ENCODE measurements around the gene CD101.

CD101 gene

GRCh38 chr1:116984406-116985160 lies 17.0 kb upstream of the CD101 start:
- no peak overlapping the region for H4K91ac ChIP-seq (ENCODE audit: low read depth, low read length, poor library complexity)
- no peak overlapping the region for H2AFZ ChIP-seq (ENCODE audit: low read length)
- H2BK5ac ChIP-seq (ENCODE audit: low read length) = no peak overlapping the region
- no peak overlapping the region for H3K23ac ChIP-seq (ENCODE audit: low read depth, low read length, poor library complexity)
- no peaks in the 10 kb centered on the region for H3K79me1 ChIP-seq (ENCODE audit: low read depth, low read length)
- H3K4me3 ChIP-seq (ENCODE audit: low read length in 2 of 2) = no peak overlapping the region
- WGBS, 2 donors (ENCODE audit: extremely low coverage in 2 of 2, insufficient read length in 2 of 2, insufficient replicate concordance in 1 of 2) = no CpG with 5 or more reads among the region's 14 CpGs
- DNase-seq (ENCODE audit: low spot score) = no peak
- H3K4me1 ChIP-seq (ENCODE audit: control insufficient read depth in 2 of 2, insufficient read depth in 1 of 2, low read depth in 1 of 2, low read length in 2 of 2) = peaks cover 0 to 4% of the 10 kb centered on the region in 2 donors
- no peak overlapping the region for H3K9ac ChIP-seq (ENCODE audit: low read depth, low read length, poor library complexity)
- no peak overlapping the region for H2BK12ac ChIP-seq (ENCODE audit: low read length)
- no peak overlapping the region for H3K18ac ChIP-seq (ENCODE audit: low read length)
- H3K4me2 ChIP-seq (ENCODE audit: insufficient read depth, low read length, poor library complexity, severe bottlenecking) = no peak overlapping the region
- peaks cover 2 to 48% of the 10 kb centered on the region in 2 donors for H3K36me3 ChIP-seq (replicated peaks in 1 of 2; ENCODE audit: control insufficient read depth in 2 of 2, insufficient read depth in 2 of 2, low read length in 2 of 2)
- no peaks in the 10 kb centered on the region for H3K9me3 ChIP-seq (replicated peaks in 1 of 2; ENCODE audit: control insufficient read depth in 2 of 2, insufficient read depth in 1 of 2, low read depth in 1 of 2, low read length in 2 of 2)
- no peak overlapping the region for H3K27ac ChIP-seq (replicated peaks; ENCODE audit: low read length)
- H3K14ac ChIP-seq (ENCODE audit: low read length) = no peak overlapping the region
- no peak overlapping the region for H2AK5ac ChIP-seq (ENCODE audit: low read depth, low read length)
- H2BK15ac ChIP-seq (ENCODE audit: low read length) = no peak overlapping the region
- no peak overlapping the region for H2BK120ac ChIP-seq (ENCODE audit: low read depth, low read length)
- no peak overlapping the region for H3K4ac ChIP-seq (ENCODE audit: low read length)
- H3K27me3 ChIP-seq (ENCODE audit: control insufficient read depth in 3 of 3, insufficient read depth in 3 of 3, low read depth in 1 of 3, low read length in 3 of 3) = no peaks in the 10 kb centered on the region
- no peak overlapping the region for H4K8ac ChIP-seq (ENCODE audit: low read depth, low read length)

DNA sequence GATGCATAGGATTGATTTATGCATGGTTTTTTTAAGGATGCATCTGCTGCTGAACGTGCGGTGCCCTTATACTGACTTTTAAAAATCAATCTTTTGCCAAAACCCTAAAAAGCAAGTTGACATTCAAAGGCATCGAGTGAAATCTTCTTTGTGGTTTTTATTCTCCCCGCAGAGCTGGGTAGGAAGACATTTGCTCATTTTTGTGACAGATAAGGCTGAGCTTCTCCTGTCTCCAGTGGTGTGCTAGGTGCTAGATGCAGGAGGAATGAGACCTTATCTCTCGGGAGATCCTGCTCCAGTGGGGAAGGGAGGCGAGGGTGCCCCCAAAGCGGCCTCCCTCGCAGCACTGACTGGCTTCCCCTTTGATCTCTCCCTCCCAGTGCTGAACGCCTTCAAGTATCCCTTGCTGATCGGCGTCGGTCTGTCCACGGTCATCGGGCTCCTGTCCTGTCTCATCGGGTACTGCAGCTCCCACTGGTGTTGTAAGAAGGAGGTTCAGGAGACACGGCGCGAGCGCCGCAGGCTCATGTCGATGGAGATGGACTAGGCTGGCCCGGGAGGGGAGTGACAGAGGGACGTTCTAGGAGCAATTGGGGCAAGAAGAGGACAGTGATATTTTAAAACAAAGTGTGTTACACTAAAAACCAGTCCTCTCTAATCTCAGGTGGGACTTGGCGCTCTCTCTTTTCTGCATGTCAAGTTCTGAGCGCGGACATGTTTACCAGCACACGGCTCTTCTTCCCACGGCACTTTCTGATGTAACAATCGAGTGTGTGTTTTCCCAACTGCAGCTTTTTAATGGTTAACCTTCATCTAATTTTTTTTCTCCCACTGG lies 14.9 kb upstream of the CD101 start:
- Histone ChIP-seq H3K27ac (replicated peaks; ENCODE audit: low read length) (no peak overlapping the region), H3K4me3 (ENCODE audit: low read length in 2 of 2) (no peak overlapping the region), H3K4me2 (ENCODE audit: insufficient read depth, low read length, poor library complexity, severe bottlenecking) (no peak overlapping the region), H2AFZ (ENCODE audit: low read length) (no peak overlapping the region), H2BK120ac (ENCODE audit: low read depth, low read length) (no peak overlapping the region), H2AK5ac (ENCODE audit: low read depth, low read length) (no peak overlapping the region), H4K8ac (ENCODE audit: low read depth, low read length) (no peak overlapping the region), H2BK12ac (ENCODE audit: low read length) (no peak overlapping the region), H3K9ac (ENCODE audit: low read depth, low read length, poor library complexity) (no peak overlapping the region), H3K36me3 (replicated peaks in 1 of 2; ENCODE audit: control insufficient read depth in 2 of 2, insufficient read depth in 2 of 2, low read length in 2 of 2) (peaks cover 2 to 65% of the 10 kb centered on the region in 2 donors), H2BK15ac (ENCODE audit: low read length) (no peak overlapping the region), H3K18ac (ENCODE audit: low read length) (no peak overlapping the region), H3K14ac (ENCODE audit: low read length) (no peak overlapping the region), H4K91ac (ENCODE audit: low read depth, low read length, poor library complexity) (no peak overlapping the region), H3K4ac (ENCODE audit: low read length) (no peak overlapping the region), H3K27me3 (ENCODE audit: control insufficient read depth in 3 of 3, insufficient read depth in 3 of 3, low read depth in 1 of 3, low read length in 3 of 3) (no peaks in the 10 kb centered on the region), H2BK5ac (ENCODE audit: low read length) (no peak overlapping the region), H3K4me1 (ENCODE audit: control insufficient read depth in 2 of 2, insufficient read depth in 1 of 2, low read depth in 1 of 2, low read length in 2 of 2) (peaks cover 0 to 4% of the 10 kb centered on the region in 2 donors), H3K9me3 (replicated peaks in 1 of 2; ENCODE audit: control insufficient read depth in 2 of 2, insufficient read depth in 1 of 2, low read depth in 1 of 2, low read length in 2 of 2) (peaks cover 0 to 4% of the 10 kb centered on the region in 2 donors), H3K23ac (ENCODE audit: low read depth, low read length, poor library complexity) (peak overlapping the region; percentile 74), H3K79me1 (ENCODE audit: low read depth, low read length) (no peaks in the 10 kb centered on the region)
- DNase-seq (ENCODE audit: low spot score) = no peak
- no CpG with 5 or more reads among the region's 29 CpGs for WGBS, 2 donors (ENCODE audit: extremely low coverage in 2 of 2, insufficient read length in 2 of 2, insufficient replicate concordance in 1 of 2)

DNA sequence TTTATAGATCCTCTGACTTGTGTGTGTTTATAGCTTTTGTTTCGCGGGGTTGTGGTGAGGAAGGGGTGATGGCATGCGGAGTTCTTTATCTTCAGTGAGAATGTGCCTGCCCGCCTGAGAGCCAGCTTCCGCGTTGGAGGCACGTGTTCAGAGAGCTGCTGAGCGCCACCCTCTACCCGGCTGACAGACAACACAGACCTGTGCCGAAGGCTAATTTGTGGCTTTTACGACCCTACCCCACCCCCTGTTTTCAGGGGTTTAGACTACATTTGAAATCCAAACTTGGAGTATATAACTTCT lies 14.4 kb upstream of the CD101 start:
- Histone ChIP-seq H3K9me3 (replicated peaks in 1 of 2; ENCODE audit: control insufficient read depth in 2 of 2, insufficient read depth in 1 of 2, low read depth in 1 of 2, low read length in 2 of 2) (peaks cover 2 to 8% of the 10 kb centered on the region in 2 donors), H4K8ac (ENCODE audit: low read depth, low read length) (no peak overlapping the region), H3K9ac (ENCODE audit: low read depth, low read length, poor library complexity) (no peak overlapping the region), H3K23ac (ENCODE audit: low read depth, low read length, poor library complexity) (no peak overlapping the region), H3K27me3 (ENCODE audit: control insufficient read depth in 3 of 3, insufficient read depth in 3 of 3, low read depth in 1 of 3, low read length in 3 of 3) (no peaks in the 10 kb centered on the region), H2BK12ac (ENCODE audit: low read length) (no peak overlapping the region), H2BK5ac (ENCODE audit: low read length) (no peak overlapping the region), H3K4ac (ENCODE audit: low read length) (no peak overlapping the region), H2BK120ac (ENCODE audit: low read depth, low read length) (no peak overlapping the region), H2AFZ (ENCODE audit: low read length) (no peak overlapping the region), H2BK15ac (ENCODE audit: low read length) (no peak overlapping the region), H3K36me3 (replicated peaks in 1 of 2; ENCODE audit: control insufficient read depth in 2 of 2, insufficient read depth in 2 of 2, low read length in 2 of 2) (peaks cover 2 to 69% of the 10 kb centered on the region in 2 donors), H4K91ac (ENCODE audit: low read depth, low read length, poor library complexity) (no peak overlapping the region), H3K4me3 (ENCODE audit: low read length in 2 of 2) (no peak overlapping the region), H3K14ac (ENCODE audit: low read length) (no peak overlapping the region), H3K4me1 (ENCODE audit: control insufficient read depth in 2 of 2, insufficient read depth in 1 of 2, low read depth in 1 of 2, low read length in 2 of 2) (peaks cover 0 to 4% of the 10 kb centered on the region in 2 donors), H3K79me1 (ENCODE audit: low read depth, low read length) (no peaks in the 10 kb centered on the region), H2AK5ac (ENCODE audit: low read depth, low read length) (no peak overlapping the region), H3K4me2 (ENCODE audit: insufficient read depth, low read length, poor library complexity, severe bottlenecking) (no peak overlapping the region), H3K18ac (ENCODE audit: low read length) (no peak overlapping the region), H3K27ac (replicated peaks; ENCODE audit: low read length) (no peak overlapping the region)
- no CpG with 5 or more reads among the region's 11 CpGs for WGBS, 2 donors (ENCODE audit: extremely low coverage in 2 of 2, insufficient read length in 2 of 2, insufficient replicate concordance in 1 of 2)
- DNase-seq (ENCODE audit: low spot score) = no peak

- Histone ChIP-seq H3K18ac (ENCODE audit: low read length) (no peak overlapping the region), H3K27ac (replicated peaks; ENCODE audit: low read length) (no peak overlapping the region)
- WGBS, 2 donors (ENCODE audit: extremely low coverage in 2 of 2, insufficient read length in 2 of 2, insufficient replicate concordance in 1 of 2) = no CpG with 5 or more reads among the region's 7 CpGs
Measured at GRCh38 chr1:116988248-116988647, 13.3 kb upstream of the CD101 start.

More at GRCh38 chr1:116988248-116988647, 13.3 kb upstream of the CD101 start:
- no peak overlapping the region for H2BK120ac ChIP-seq (ENCODE audit: low read depth, low read length)
- no peak overlapping the region for H3K14ac ChIP-seq (ENCODE audit: low read length)
- H3K4ac ChIP-seq (ENCODE audit: low read length) = no peak overlapping the region
- no peak overlapping the region for H2BK5ac ChIP-seq (ENCODE audit: low read length)
- H2AK5ac ChIP-seq (ENCODE audit: low read depth, low read length) = no peak overlapping the region
- no peak overlapping the region for H4K8ac ChIP-seq (ENCODE audit: low read depth, low read length)
- no peak overlapping the region for H2BK12ac ChIP-seq (ENCODE audit: low read length)
- H2AFZ ChIP-seq (ENCODE audit: low read length) = no peak overlapping the region
- H4K91ac ChIP-seq (ENCODE audit: low read depth, low read length, poor library complexity) = no peak overlapping the region
- no peaks in the 10 kb centered on the region for H3K79me1 ChIP-seq (ENCODE audit: low read depth, low read length)
- H3K27me3 ChIP-seq (ENCODE audit: control insufficient read depth in 3 of 3, insufficient read depth in 3 of 3, low read depth in 1 of 3, low read length in 3 of 3) = no peaks in the 10 kb centered on the region
- no peak overlapping the region for H3K4me3 ChIP-seq (ENCODE audit: low read length in 2 of 2)
- H3K4me2 ChIP-seq (ENCODE audit: insufficient read depth, low read length, poor library complexity, severe bottlenecking) = no peak overlapping the region
- peaks cover 2 to 10% of the 10 kb centered on the region in 2 donors for H3K9me3 ChIP-seq (replicated peaks in 1 of 2; ENCODE audit: control insufficient read depth in 2 of 2, insufficient read depth in 1 of 2, low read depth in 1 of 2, low read length in 2 of 2)
- no peak overlapping the region for H3K9ac ChIP-seq (ENCODE audit: low read depth, low read length, poor library complexity)
- no peak overlapping the region for H2BK15ac ChIP-seq (ENCODE audit: low read length)
- no peak for DNase-seq (ENCODE audit: low spot score)
- H3K4me1 ChIP-seq (ENCODE audit: control insufficient read depth in 2 of 2, insufficient read depth in 1 of 2, low read depth in 1 of 2, low read length in 2 of 2) = peaks cover 0 to 4% of the 10 kb centered on the region in 2 donors
- H3K36me3 ChIP-seq (replicated peaks in 1 of 2; ENCODE audit: control insufficient read depth in 2 of 2, insufficient read depth in 2 of 2, low read length in 2 of 2) = peaks cover 2 to 69% of the 10 kb centered on the region in 2 donors
- no peak overlapping the region for H3K23ac ChIP-seq (ENCODE audit: low read depth, low read length, poor library complexity)

All from neuronal stem cell (in vitro differentiated cells).